HG03175 (cell line): ENCODE measurements around the gene RASD2.

Source experiments
- ATAC-seq: cut with Tn5 transposase; IDR thresholded peaks from one replicate; pipeline ENCODE4 v1.9.1; 2021; ENCODE audit warnings: mild to moderate bottlenecking, moderate library complexity; ENCODE audit not compliant: unreplicated experiment

Gene RASD2

DNA sequence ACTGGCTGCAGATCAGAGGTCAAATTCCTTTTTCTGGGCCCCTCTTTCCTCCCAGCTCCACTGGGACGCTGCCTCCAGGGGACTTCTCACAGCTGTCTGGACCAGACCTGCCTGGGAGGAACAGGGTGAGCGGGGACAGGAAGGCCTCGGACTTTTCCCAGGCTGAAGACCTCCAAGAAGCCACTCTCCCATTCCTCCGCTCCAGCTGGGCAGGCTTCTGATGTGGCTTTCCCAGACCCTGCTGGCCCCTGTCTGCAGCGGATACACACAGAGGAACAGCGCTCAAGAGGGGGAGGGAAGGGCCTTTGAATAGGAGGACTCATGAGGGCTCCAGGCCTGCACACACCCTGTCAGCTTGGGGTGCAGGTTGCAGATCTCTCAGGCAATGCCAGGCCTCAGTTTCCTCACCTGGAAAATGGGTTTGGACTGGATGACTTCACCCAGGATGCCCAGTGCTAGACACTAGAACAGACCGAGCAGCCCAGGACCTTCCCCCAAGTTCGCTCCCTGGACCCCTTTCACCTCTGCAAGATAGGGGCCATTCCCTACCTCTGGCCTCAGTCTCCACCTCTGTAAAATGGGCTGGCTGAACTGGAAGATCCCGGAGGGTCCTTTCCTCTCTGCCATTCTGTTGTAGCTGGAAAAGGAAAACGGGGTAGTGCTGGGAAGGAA is 39.9 kb downstream of the RASD2 start:
- no peak for ATAC-seq

DNA sequence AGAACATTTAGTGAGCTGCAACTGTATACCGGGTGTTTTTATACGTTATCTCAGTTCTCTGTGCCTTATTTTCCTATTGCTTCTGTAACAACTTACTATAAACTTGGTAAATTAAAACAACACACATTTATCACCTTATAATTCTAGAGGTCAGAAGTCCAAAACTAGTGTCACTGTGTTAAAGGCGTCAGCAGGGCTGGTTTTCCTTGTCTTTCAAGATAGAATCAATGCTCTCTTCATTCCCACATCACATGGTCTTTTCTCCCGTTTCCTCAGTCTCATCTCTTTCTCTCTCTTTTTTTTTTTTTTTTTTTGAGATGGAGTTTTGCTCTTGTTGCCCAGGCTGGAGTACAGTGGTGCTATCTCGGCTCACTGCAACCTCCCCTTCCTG is 40.4 kb downstream of the RASD2 start:
- ATAC-seq = no peak

DNA sequence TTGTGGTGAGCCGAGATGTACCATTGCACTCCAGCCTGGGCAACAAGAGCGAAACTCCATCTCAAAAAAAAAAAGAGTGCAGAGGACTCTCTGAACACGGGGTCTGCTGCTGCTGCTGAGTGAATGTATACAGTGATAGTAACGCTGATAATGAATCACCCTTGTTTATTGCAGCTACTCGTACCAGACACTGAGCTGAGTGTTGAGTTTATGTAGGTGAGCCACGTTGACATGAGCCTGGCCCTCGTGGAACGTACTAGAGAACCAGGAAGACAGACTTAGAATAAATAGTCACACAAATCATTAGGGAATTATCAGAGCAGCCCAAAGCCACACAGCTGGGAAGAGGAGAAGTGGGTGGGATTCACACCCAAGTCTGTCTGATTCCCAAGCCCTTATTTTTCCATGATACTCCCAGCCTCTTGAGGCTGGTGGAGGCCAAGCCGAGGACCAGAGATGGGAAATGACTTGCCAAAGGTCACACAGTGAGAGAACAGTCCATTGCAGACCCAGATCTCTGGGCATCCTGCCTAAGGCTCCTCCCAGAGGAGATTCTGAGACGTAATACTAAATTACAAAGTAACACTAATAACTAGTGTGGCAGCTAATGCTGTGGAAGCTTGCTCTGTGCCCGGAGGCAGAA is 41.7 kb downstream of the RASD2 start:
- ATAC-seq = no peak

- ATAC-seq = no peak
Observed at GRCh38 chr22:35582861-35583670, 42.4 kb downstream of the RASD2 start.

DNA sequence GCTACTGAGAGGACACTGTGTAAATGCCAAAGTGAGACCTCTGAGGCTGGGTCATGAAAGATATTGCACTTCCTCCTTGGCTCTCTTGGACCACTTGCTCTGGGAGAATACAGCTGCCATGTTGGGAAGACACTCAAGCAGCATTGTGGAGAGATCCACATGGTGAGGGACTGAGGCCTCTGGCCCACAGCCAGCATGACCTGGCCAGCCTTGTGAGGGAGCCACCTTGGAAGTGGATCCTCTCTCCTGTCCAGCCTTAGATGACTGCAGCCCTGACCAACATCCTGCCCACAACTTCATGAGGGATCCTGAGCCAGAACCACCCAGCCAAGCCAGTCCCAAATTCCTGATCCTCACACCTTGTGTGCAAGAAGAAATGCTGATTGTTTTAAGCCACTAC is 46.1 kb downstream of the RASD2 start:
- no peak for ATAC-seq

GRCh38 chr22:35587447-35587870 is 46.8 kb downstream of the RASD2 start:
- no peak for ATAC-seq

GRCh38 chr22:35587896-35588295 is 47.3 kb downstream of the RASD2 start:
- ATAC-seq = no peak

- no peak for ATAC-seq
Observed at GRCh38 chr22:35589071-35589755, 48.6 kb downstream of the RASD2 start.

GRCh38 chr22:35589756-35590093 is 49.1 kb downstream of the RASD2 start:
- ATAC-seq = no peak

GRCh38 chr22:35590634-35591295 is 50.1 kb downstream of the RASD2 start:
- ATAC-seq = no peak

DNA sequence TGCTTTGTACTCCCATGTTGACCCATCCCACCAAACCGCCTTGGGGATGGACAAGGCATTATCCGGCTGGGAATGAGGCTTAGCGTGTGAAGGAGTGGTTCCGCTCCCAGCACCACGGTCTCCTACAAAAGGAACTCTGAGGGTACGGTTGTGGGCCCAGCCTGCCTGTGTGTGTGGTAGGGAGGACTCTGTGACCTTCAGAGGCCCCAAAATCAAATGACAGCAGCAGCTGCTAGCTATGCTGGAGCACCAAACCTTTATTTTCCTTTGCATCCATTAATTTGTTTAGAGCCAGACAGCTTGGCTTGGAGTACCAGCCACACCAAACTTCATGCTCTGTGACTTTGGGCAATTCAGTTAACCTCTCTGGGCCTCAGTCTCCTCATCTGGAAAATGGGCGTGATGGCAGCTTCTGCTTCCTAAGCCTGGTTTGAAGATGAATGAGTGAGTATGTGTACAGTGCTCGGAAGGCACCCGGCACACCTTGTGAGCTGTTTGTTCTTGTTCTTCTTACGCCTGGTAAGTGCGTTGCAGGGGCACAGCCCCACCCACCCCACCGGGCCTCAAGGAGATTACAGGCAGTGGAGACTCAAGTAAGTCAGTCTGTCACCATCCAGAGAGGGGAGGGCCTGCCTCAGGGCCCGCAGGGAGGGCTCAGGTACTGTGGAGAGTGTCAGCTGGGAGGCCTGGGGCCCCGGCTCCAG is 51.2 kb downstream of the RASD2 start:
- ATAC-seq = no peak

DNA sequence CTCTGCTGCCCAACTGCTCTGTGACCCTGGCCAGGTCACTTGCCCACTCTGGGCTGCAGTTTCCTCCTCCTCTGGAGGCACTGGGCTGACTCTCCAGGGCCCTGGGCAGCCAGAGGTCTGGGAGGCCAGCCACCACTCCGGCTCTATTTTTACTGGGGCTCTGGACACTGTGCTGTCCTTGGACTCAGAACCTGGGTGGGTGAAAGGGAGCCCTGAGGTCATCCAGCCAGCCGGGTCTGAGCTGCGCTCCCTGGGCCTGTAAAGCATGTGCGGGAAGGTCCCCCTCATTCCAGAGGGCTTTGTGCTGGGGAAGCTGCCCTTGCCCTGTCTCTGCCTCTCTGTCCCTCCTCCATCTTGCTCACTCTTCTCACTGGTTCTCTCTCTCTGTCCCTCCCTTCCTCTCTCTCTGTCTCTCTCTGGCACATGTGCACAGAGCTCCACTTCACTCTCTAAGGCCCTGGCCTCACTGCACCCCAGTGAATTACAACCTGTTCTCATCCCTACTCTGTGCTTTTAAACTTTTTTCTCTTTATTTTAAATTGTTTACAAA is 51.9 kb downstream of the RASD2 start:
- ATAC-seq = no peak

DNA sequence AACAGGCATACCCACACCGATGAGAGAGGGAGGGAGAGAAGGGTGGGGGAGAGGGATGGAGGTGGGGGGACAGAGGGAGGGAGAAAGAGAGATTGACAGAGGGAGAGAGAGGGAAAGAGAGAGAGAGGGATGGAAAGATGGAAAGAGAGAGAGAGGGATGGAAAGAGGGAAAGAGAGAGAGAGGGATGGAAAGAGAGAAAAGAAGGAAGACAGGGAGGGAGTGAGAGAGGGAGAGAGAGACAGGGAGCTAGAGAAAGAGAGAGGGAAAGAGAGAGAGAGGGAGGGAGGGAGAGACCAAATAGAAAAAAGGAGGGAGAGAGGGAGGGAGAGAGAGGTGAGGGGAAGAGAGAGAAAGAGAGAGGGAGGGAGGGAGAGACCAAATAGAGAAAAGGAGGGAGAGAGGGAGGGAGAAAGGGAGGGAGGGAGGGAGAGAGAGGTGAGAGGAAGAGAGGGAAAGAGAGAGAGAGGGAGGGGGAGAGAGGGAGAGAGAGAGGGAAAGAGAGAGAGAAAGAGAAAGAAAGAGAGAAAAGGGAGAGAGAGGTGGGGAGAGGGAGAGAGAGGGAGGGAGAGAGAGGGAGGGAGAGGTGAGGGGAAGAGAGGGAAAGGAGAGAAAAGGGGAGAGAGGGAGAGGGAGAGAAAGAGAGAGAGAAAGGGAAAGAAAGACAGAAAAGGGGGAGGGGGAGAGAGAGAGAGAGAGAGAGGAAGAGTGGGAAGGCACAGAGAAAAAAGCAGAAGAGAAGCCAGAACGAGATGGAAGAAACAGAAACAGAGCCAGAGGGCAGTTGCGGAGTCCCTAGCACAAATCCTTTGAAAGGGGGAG is 52.6 kb downstream of the RASD2 start:
- ATAC-seq = no peak

DNA sequence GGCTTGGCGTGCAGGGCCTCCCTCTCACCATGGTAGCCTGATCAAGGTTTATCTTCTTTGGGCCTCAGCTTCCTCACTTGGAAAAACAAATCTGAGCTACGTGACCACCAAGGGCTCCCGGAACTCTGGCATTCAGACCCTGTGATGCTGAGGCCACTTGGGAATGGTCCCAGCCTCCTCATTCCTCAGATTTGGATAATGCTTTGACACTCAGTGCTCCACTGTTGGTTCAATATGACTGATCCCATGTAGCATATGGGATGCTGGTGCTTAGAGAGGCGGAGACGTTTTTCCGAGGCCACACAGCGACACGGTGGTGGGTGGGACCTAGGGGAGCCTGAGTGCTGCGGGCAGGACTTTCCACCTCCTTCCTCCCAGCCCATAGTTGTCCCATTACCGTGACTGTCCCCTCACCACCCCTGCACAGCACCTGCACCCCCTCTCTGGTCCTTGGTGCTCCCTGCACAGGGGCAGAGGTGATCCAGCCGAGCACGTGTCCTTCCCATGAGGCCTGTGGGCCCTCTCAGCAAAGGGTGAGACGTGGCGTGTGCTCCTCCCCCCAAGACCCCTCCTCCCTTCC is 53.4 kb downstream of the RASD2 start:
- ATAC-seq = no peak

DNA sequence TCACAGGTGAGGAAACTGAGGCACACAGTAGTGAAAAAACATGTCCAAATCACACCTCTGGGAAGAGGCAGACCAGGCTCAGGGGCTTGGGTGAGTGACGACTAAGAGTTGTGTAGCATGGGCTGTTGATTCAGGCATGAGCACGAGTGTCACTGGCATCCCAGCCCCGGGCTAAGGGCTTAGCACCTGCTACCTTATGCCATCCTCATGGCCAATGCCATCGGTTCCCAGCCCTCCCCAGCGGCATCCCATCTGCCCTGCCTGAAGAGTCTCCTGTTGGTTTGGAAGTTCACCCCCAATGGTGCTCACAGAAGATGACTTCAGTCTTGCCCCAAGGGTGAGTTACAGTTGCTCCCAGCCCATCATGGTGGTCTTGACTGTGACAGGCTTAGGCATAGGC is 54.1 kb downstream of the RASD2 start:
- ATAC-seq = no peak

- no peak for ATAC-seq
Observed at GRCh38 chr22:35596821-35597220, 56.2 kb downstream of the RASD2 start.

DNA sequence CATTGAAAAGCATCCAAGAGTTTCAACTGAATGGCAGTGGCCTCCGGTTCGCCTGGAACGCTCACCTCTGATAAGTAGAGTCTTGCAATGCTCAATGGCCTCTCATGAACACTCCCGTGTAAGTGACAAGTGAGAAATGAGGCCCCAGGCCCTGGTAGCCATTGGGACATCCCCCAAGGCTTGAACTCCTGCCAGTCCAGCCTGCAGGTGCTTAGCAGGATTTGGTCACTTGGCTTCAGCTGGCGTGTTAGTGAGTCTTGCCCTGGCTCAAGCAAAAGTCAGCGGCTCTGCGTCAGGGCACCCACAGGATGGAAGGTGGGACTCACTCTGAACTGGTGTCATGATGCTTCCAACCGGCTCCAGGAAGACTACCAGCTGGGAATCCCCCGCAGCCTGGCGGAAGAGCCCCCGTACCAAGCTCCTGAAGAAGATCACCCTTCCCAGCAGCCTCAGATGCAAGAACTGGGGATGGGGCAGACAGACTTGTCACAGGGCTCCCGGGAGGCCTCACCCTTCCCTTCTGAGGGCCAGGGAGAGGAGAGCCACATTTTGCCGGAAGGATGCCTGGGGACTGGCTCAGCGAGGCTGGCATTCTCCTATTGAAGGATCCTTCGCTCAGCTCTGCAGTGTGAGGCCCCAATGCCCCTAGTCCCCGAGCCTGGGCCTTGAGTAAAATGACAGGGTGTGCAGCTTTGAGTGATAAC is 57.2 kb downstream of the RASD2 start:
- no peak for ATAC-seq

GRCh38 chr22:35598396-35598710 is 57.7 kb downstream of the RASD2 start:
- ATAC-seq = no peak
